ENCODE data around the gene ST3GAL4. TPM values are rescaled to one million over a fixed set of nuclear protein-coding genes. Genes with fewer than 3 reads are reported as not detected.
"Not testable (repeated sequence)": the region's sequence is repeated elsewhere in the genome, so short reads cannot be mapped to it uniquely, and the experiment has no call there.

Gene ST3GAL4
- total and polyA plus RNA-seq, 10 of the 15 experiments (the other 5 are each of a cell fraction or from before 2014, with no cell fraction given) = 3.8 to 8.1 (median 6.5) TPM; not detected in 2

GRCh38 chr11:126380909-126381308 is 25.4 kb downstream of the ST3GAL4 start:
- POLR2A ChIA-PET = no interaction called here
- CTCF ChIA-PET = no interaction called here
- H3K79me2 ChIP-seq (ENCODE audit: control insufficient read depth, insufficient read depth, low read length) = no peaks in the 10 kb centered on the region
- in situ Hi-C loops (cut with MboI) = no loop called here
- BruUV-seq (replicated peaks) = no TSS peak
- no peak overlapping the region for H3K9ac ChIP-seq (ENCODE audit: control insufficient read depth, insufficient read depth, low read length)
- DNase-seq (ENCODE audit: low read depth, low spot score) (no peak), FAIRE-seq (no peak), ATAC-seq (no peak)
- intact Hi-C loops (cut with micrococcal nuclease; ENCODE audit: unreplicated experiment) = no loop called here
- WGBS (ENCODE audit: insufficient coverage, insufficient replicate concordance, low lambda C conversion rate, missing lambda C conversion rate) = 51% methylated on average over 4 of the region's 4 CpGs
- H2AFZ ChIP-seq (ENCODE audit: control insufficient read depth, low read depth, low read length) = no peak overlapping the region
- H3K4me3 ChIP-seq = no peak overlapping the region
- TF ChIP-seq GABPA (IDR thresholded peaks at IDR 0.05; ENCODE audit: low read depth) = no peak
- TF ChIP-seq BMI1 (IDR thresholded peaks at IDR 0.05; ENCODE audit: borderline replicate concordance) = no peak
- no peak for TF ChIP-seq STAT3 (IDR thresholded peaks at IDR 0.05; ENCODE audit: low read depth, low read length)
- no peak for TF ChIP-seq SRF (IDR thresholded peaks at IDR 0.05; ENCODE audit: low read depth in 2 of 2, low read length in 2 of 2)
- TF ChIP-seq YY1 (IDR thresholded peaks at IDR 0.05; ENCODE audit: low read depth, low read length) = no peak
- no peak for TF ChIP-seq CHD2 (IDR thresholded peaks at IDR 0.05; ENCODE audit: borderline replicate concordance, low read depth, low read length)
- no peak for TF ChIP-seq TCF7 (IDR thresholded peaks at IDR 0.05; ENCODE audit: borderline replicate concordance)
- no peak for TF ChIP-seq NRF1 (conservative IDR thresholded peaks at IDR 0.05; ENCODE audit: low read depth, low read length)
- no peaks in the 10 kb centered on the region for H3K9me3 ChIP-seq (replicated peaks; ENCODE audit: control insufficient read depth, insufficient read depth, low read length)
- no peak overlapping the region for H3K27ac ChIP-seq (ENCODE audit: control insufficient read depth, insufficient read depth)
- no peak overlapping the region for H3K4me2 ChIP-seq (ENCODE audit: control insufficient read depth, insufficient read depth)
- RAD21 ChIA-PET (ENCODE audit: unreplicated experiment) = no interaction called here
- no peaks in the 10 kb centered on the region for H3K36me3 ChIP-seq (ENCODE audit: control insufficient read depth in 2 of 2, insufficient read depth in 2 of 2, low read length in 1 of 2)
- no peaks in the 10 kb centered on the region for H3K27me3 ChIP-seq (replicated peaks in 1 of 2; ENCODE audit: control insufficient read depth in 2 of 2, insufficient read depth in 2 of 2, low read length in 1 of 2)
- H4K20me1 ChIP-seq (ENCODE audit: control insufficient read depth, insufficient read depth) = no peaks in the 10 kb centered on the region
- SMC1A ChIA-PET (ENCODE audit: uncharacterized antibody, unreplicated experiment) = no interaction called here
- no peaks in the 10 kb centered on the region for H3K4me1 ChIP-seq (ENCODE audit: control insufficient read depth, insufficient read depth, low read length)

- H3K4me2 ChIP-seq (ENCODE audit: control insufficient read depth, insufficient read depth); DNase-seq (ENCODE audit: low read depth, low spot score); CTCF ChIA-PET; ATAC-seq; SMC1A ChIA-PET (ENCODE audit: uncharacterized antibody, unreplicated experiment); H3K36me3 ChIP-seq (ENCODE audit: control insufficient read depth in 2 of 2, insufficient read depth in 2 of 2, low read length in 1 of 2); in situ Hi-C loops (cut with MboI); H3K9me3 ChIP-seq (replicated peaks; ENCODE audit: control insufficient read depth, insufficient read depth, low read length); RAD21 ChIA-PET (ENCODE audit: unreplicated experiment); H3K4me1 ChIP-seq (ENCODE audit: control insufficient read depth, insufficient read depth, low read length); intact Hi-C loops (cut with micrococcal nuclease; ENCODE audit: unreplicated experiment); H3K27ac ChIP-seq (ENCODE audit: control insufficient read depth, insufficient read depth); POLR2A ChIA-PET; H3K27me3 ChIP-seq (replicated peaks in 1 of 2; ENCODE audit: control insufficient read depth in 2 of 2, insufficient read depth in 2 of 2, low read length in 1 of 2); H3K9ac ChIP-seq (ENCODE audit: control insufficient read depth, insufficient read depth, low read length); BruUV-seq (replicated peaks); H2AFZ ChIP-seq (ENCODE audit: control insufficient read depth, low read depth, low read length); H3K79me2 ChIP-seq (ENCODE audit: control insufficient read depth, insufficient read depth, low read length); FAIRE-seq; H3K4me3 ChIP-seq; H4K20me1 ChIP-seq (ENCODE audit: control insufficient read depth, insufficient read depth): not testable (repeated sequence)
- WGBS (ENCODE audit: insufficient coverage, insufficient replicate concordance, low lambda C conversion rate, missing lambda C conversion rate) = 44% methylated on average over 5 of the region's 10 CpGs
Measured at GRCh38 chr11:126381960-126382359, 26.5 kb downstream of the ST3GAL4 start.

GRCh38 chr11:126382641-126383040 is 27.2 kb downstream of the ST3GAL4 start:
- not testable (repeated sequence) for BruUV-seq (replicated peaks)

More at GRCh38 chr11:126382641-126383040, 27.2 kb downstream of the ST3GAL4 start:
- H3K36me3 ChIP-seq (ENCODE audit: control insufficient read depth in 2 of 2, insufficient read depth in 2 of 2, low read length in 1 of 2); CTCF ChIA-PET; intact Hi-C loops (cut with micrococcal nuclease; ENCODE audit: unreplicated experiment); RAD21 ChIA-PET (ENCODE audit: unreplicated experiment); H3K9ac ChIP-seq (ENCODE audit: control insufficient read depth, insufficient read depth, low read length); in situ Hi-C loops (cut with MboI); H3K4me1 ChIP-seq (ENCODE audit: control insufficient read depth, insufficient read depth, low read length); POLR2A ChIA-PET; DNase-seq (ENCODE audit: low read depth, low spot score); ATAC-seq; H3K27ac ChIP-seq (ENCODE audit: control insufficient read depth, insufficient read depth); FAIRE-seq; H2AFZ ChIP-seq (ENCODE audit: control insufficient read depth, low read depth, low read length); H3K27me3 ChIP-seq (replicated peaks in 1 of 2; ENCODE audit: control insufficient read depth in 2 of 2, insufficient read depth in 2 of 2, low read length in 1 of 2); H3K9me3 ChIP-seq (replicated peaks; ENCODE audit: control insufficient read depth, insufficient read depth, low read length); H3K79me2 ChIP-seq (ENCODE audit: control insufficient read depth, insufficient read depth, low read length); H4K20me1 ChIP-seq (ENCODE audit: control insufficient read depth, insufficient read depth); H3K4me2 ChIP-seq (ENCODE audit: control insufficient read depth, insufficient read depth); H3K4me3 ChIP-seq: not testable (repeated sequence)
- SMC1A ChIA-PET (ENCODE audit: uncharacterized antibody, unreplicated experiment) = interaction anchor here (0.7 kb wide), 1 partner anchor 565 kb away, joined by 3 read pairs; no protein-coding TSS in a partner anchor
- 49% methylated on average over 4 of the region's 4 CpGs for WGBS (ENCODE audit: insufficient coverage, insufficient replicate concordance, low lambda C conversion rate, missing lambda C conversion rate)

Measured in GM12878 (cell line).